MCF 10A (cell line): ENCODE data around the gene GPM6B. TPM values are rescaled to one million over a fixed set of nuclear protein-coding genes. Genes with fewer than 3 reads are reported as not detected.

Source experiments
- BruUV-seq: library from RNA; stranded (reverse); fragments of 400-500 nt; replicated peaks from 2 replicates; lab custom pipeline; 2021; lab: Mats Ljungman, UMichigan
- CTCF ChIA-PET: fragments of 300-600 bp; sonication (Branson Sonifier 250); formaldehyde crosslinking; extraction: SDS; loops from one replicate; lab custom pipeline; 2021; ENCODE audit warnings: antibody characterized with exemption, inconsistent platforms; lab: Yijun Ruan, JAX
- POLR2A ChIA-PET: fragments of 300-600, 350-650 bp; sonication (Branson Sonifier 250); formaldehyde crosslinking; extraction: SDS; loops from one replicate; lab custom pipeline; 2020; ENCODE audit warnings: antibody characterized with exemption, inconsistent platforms; lab: Yijun Ruan, JAX
- DNase-seq: peaks from one replicate; pipeline ENCODE4 v3.0.0-alpha.2; 2018; ENCODE audit not compliant: unreplicated experiment
- H3K27ac Mint-ChIP-seq: one replicate; pipeline ENCODE4 v1.8.0; 2022; ENCODE audit warnings: mild to moderate bottlenecking, low read depth, mixed read lengths; ENCODE audit not compliant: unreplicated experiment
- H3K27me3 Mint-ChIP-seq: one replicate; pipeline ENCODE4 v1.8.0; 2022; ENCODE audit warnings: mixed read lengths; ENCODE audit not compliant: insufficient read depth, unreplicated experiment
- H3K36me3 Mint-ChIP-seq: one replicate; pipeline ENCODE4 v1.8.0; 2022; ENCODE audit warnings: mild to moderate bottlenecking, moderate library complexity, mixed read lengths; ENCODE audit not compliant: insufficient read depth, unreplicated experiment
- H3K4me1 Mint-ChIP-seq: one replicate; pipeline ENCODE4 v1.8.0; 2022; ENCODE audit warnings: mixed read lengths; ENCODE audit not compliant: insufficient read depth, unreplicated experiment
- H3K4me3 Mint-ChIP-seq: one replicate; pipeline ENCODE4 v1.8.0; 2022; ENCODE audit warnings: mild to moderate bottlenecking, moderate library complexity, mixed read lengths; ENCODE audit not compliant: unreplicated experiment
- H3K9me3 Mint-ChIP-seq: one replicate; pipeline ENCODE4 v1.8.0; 2022; ENCODE audit warnings: mixed read lengths; ENCODE audit not compliant: unreplicated experiment
- intact Hi-C: fragments of 100-400 bp; cut with micrococcal nuclease; formaldehyde crosslinking; loops from 2 replicates; pipeline ENCODE4 v1.14.1; 2022
- total RNA-seq: library from RNA; stranded (reverse); gene quantifications from 2 replicates; pipeline ENCODE4 v1.2.3, GENCODE V29; 2022
- TF ChIP-seq, protein P1 (sequence below): fragments of 200-600 bp; IDR thresholded peaks from one replicate; pipeline ENCODE4 v1.8.0; 2022; ENCODE audit warnings: antibody characterized with exemption, mild to moderate bottlenecking; ENCODE audit not compliant: unreplicated experiment

Gene GPM6B
- total RNA-seq, 1 experiment from 2014 or later, result 16.3 TPM

- intact Hi-C loops, result no loop called here
- POLR2A ChIA-PET, result no interaction called here
- H3K36me3 Mint-ChIP-seq, result no peaks in the 10 kb centered on the region
- no peaks in the 10 kb centered on the region for H3K9me3 Mint-ChIP-seq
- no peak overlapping the region for H3K4me3 Mint-ChIP-seq
- TF ChIP-seq, protein P1, sequence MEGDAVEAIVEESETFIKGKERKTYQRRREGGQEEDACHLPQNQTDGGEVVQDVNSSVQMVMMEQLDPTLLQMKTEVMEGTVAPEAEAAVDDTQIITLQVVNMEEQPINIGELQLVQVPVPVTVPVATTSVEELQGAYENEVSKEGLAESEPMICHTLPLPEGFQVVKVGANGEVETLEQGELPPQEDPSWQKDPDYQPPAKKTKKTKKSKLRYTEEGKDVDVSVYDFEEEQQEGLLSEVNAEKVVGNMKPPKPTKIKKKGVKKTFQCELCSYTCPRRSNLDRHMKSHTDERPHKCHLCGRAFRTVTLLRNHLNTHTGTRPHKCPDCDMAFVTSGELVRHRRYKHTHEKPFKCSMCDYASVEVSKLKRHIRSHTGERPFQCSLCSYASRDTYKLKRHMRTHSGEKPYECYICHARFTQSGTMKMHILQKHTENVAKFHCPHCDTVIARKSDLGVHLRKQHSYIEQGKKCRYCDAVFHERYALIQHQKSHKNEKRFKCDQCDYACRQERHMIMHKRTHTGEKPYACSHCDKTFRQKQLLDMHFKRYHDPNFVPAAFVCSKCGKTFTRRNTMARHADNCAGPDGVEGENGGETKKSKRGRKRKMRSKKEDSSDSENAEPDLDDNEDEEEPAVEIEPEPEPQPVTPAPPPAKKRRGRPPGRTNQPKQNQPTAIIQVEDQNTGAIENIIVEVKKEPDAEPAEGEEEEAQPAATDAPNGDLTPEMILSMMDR, result no peak
- peaks cover 8% of the 10 kb centered on the region for H3K4me1 Mint-ChIP-seq
- CTCF ChIA-PET, result interaction anchor here (0.5 kb wide), 1 partner anchor 1150 kb away, joined by 3 read pairs; no protein-coding TSS in a partner anchor
- H3K27me3 Mint-ChIP-seq, result peaks cover 49% of the 10 kb centered on the region
- BruUV-seq, result no TSS peak
- no peak overlapping the region for H3K27ac Mint-ChIP-seq
- no peak for DNase-seq
Observed at GRCh38 chrX:13793897-13794296, 23.0 kb downstream of the GPM6B start.

DNA sequence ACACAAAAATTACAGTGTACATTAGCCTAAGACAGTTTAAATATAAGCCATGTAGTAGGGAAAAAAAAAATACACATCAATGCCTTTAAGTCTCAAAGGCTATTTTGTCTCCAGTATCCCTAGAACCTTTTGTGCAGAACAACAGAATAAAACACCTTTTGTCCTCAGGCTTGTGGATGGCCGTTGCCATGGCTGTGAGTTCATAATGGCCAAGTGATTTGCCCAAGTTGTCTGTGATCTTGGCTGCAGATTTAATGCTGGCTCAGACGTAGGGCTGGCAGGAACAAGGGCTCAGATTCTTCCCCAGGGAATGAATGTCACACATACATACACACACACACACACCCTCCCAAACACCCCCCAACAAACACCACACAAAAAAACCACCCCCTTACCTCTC, 25.3 kb downstream of the GPM6B start:
- Mint-ChIP-seq H3K4me1 (peaks cover 8% of the 10 kb centered on the region), H3K4me3 (no peak overlapping the region), H3K27me3 (peaks cover 34% of the 10 kb centered on the region), H3K9me3 (no peaks in the 10 kb centered on the region), H3K36me3 (no peaks in the 10 kb centered on the region), H3K27ac (peak overlapping the region; percentile 89)
- no TSS peak for BruUV-seq
- TF ChIP-seq, protein P1, result no peak
- intact Hi-C loops, result no loop called here
- no peak for DNase-seq
- POLR2A ChIA-PET, result interaction anchor here (0.7 to 1.1 kb wide), 2 partner anchors 22 to 48 kb away, joined by 3 read pairs; no protein-coding TSS in a partner anchor
- CTCF ChIA-PET, result interaction anchor here (0.6 to 1.2 kb wide), 4 partner anchors 13 to 245 kb away, joined by 3 read pairs; no protein-coding TSS in a partner anchor

DNA sequence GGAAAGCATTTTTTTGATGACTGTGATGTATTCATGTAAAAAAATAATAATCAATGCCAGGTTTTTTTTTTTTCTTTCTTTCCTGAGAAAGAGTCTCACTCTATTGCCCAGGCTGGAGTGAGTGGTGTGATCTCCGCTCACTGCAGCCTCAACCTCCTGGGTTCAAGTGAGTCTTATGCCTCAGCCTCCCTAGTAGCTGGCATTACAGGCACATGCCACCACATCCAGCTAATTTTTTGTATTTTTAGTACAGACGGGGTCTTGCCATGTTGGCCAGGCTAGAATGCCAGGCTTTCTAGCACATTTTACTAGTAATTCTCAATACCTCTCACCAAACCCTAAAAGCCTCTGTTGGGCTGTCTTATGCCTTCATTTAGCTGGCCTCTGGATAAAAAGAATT, 25.7 kb downstream of the GPM6B start:
- TF ChIP-seq, protein P1, result no peak
- Mint-ChIP-seq H3K27ac (peak overlapping the region; percentile 89), H3K36me3 (no peaks in the 10 kb centered on the region), H3K4me3 (no peak overlapping the region), H3K27me3 (peaks cover 38% of the 10 kb centered on the region), H3K4me1 (peaks cover 8% of the 10 kb centered on the region), H3K9me3 (no peaks in the 10 kb centered on the region)
- BruUV-seq, result no TSS peak
- no peak for DNase-seq
- CTCF ChIA-PET, result interaction anchor here (0.5 to 1.2 kb wide), 7 partner anchors 12 to 1479 kb away, joined by 3 to 7 read pairs (median 3); partner anchors contain the start of gene ASB9
- intact Hi-C loops, result no loop called here
- POLR2A ChIA-PET, result interaction anchor here (0.6 to 1.2 kb wide), 3 partner anchors 19 to 101 kb away, joined by 3 to 6 read pairs (median 3); no protein-coding TSS in a partner anchor

DNA sequence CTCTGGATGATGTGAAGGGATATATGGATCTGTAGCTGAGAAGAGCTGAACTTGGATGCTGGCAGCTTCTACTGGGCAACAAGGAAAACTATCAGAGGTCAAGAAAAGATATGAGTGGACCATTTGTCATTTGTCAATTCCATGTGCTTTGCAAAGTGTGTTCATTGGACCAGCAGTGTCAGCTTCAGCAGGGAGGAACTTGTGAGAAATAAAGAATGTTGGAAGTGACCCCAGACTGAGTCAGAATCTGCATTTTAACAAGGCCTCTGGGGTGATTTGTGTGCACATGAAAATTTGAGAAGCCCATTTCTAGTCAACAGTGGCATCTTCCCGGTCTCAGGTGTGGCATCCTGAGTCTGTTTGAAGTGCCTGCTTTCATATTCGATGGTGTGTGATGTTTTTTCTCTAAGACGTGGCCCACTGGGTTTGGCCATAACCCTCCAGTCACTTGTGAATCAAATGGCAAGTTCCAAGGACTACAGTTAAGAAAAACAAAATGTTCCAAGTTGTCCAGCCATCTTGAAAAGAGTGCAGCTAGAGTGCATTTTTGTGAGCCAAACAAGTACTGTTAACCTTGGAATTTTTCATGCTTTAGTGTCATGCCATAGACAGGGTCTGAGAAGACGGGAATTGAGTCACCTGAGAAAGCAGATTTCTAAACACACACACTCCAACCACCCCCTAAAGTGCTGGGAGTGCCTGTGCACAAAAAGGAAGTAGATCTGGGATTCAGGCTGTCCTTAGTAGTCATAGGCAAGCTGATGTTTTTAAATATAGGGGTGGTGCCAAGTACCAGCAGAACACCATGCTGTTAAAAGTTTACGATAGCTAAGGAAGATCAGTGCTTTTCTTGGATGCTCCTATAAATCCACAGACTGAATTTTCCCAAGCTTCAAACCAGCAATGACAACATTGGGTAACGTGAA, 26.4 kb downstream of the GPM6B start:
- H3K27ac Mint-ChIP-seq, result peak overlapping the region; percentile 89
- intact Hi-C loops, result no loop called here
- no peak overlapping the region for H3K4me3 Mint-ChIP-seq
- CTCF ChIA-PET, result interaction anchor here (0.5 to 2.1 kb wide), 7 partner anchors 12 to 1479 kb away, joined by 3 to 7 read pairs (median 3); partner anchors contain the start of gene ASB9
- peak; percentile 22 for DNase-seq
- H3K4me1 Mint-ChIP-seq, result peaks cover 8% of the 10 kb centered on the region
- TF ChIP-seq, protein P1, result no peak
- BruUV-seq, result no TSS peak
- peaks cover 45% of the 10 kb centered on the region for H3K27me3 Mint-ChIP-seq
- POLR2A ChIA-PET, result interaction anchor here (0.6 to 1.4 kb wide), 5 partner anchors 18 to 239 kb away, joined by 3 to 6 read pairs (median 3); partner anchors contain the start of genes GEMIN8, OFD1 and TRAPPC2
- H3K9me3 Mint-ChIP-seq, result no peaks in the 10 kb centered on the region
- no peaks in the 10 kb centered on the region for H3K36me3 Mint-ChIP-seq
